GM19043 (cell line): ENCODE measurements around the gene GLP2R.

ENCODE experiments used
- ATAC-seq: cut with Tn5 transposase; IDR thresholded peaks from one replicate; pipeline ENCODE4 v1.9.1; 2021; ENCODE audit warnings: low read depth; ENCODE audit not compliant: unreplicated experiment

GLP2R gene

GRCh38 chr17:9811537-9811936 lies 14.2 kb upstream of the GLP2R start:
- no peak for ATAC-seq

GRCh38 chr17:9813166-9813565 lies 12.6 kb upstream of the GLP2R start:
- no peak for ATAC-seq

GRCh38 chr17:9814337-9814945 lies 11.3 kb upstream of the GLP2R start:
- no peak for ATAC-seq

- no peak for ATAC-seq
Observed at GRCh38 chr17:9816472-9816871, 9.3 kb upstream of the GLP2R start.

- no peak for ATAC-seq
Observed at GRCh38 chr17:9817086-9817485, 8.6 kb upstream of the GLP2R start.

- ATAC-seq: no peak
Observed at GRCh38 chr17:9818760-9819159, 7.0 kb upstream of the GLP2R start.

GRCh38 chr17:9820448-9820847 lies 5.3 kb upstream of the GLP2R start:
- no peak for ATAC-seq

GRCh38 chr17:9821921-9822320 lies 3.8 kb upstream of the GLP2R start, which contains the start of gene GSG1L2:
Gene GSG1L2 (minus strand): TSS chr17:9822079. CDS start chr17:9822071, 8 bp downstream.
- no peak for ATAC-seq

GRCh38 chr17:9824094-9824493 lies 1.6 kb upstream of the GLP2R start:
- ATAC-seq: no peak

GRCh38 chr17:9824797-9825338 lies 856 bp upstream of the GLP2R start:
- no peak for ATAC-seq

GRCh38 chr17:9828296-9829295 lies 2.9 kb downstream of the GLP2R start:
- ATAC-seq: no peak

GRCh38 chr17:9829343-9829742 lies 3.6 kb downstream of the GLP2R start:
- ATAC-seq: no peak

GRCh38 chr17:9830711-9831110 lies 5.0 kb downstream of the GLP2R start:
- no peak for ATAC-seq

- ATAC-seq: no peak
Observed at GRCh38 chr17:9833922-9834321, 8.2 kb downstream of the GLP2R start.

- ATAC-seq: no peak
Observed at GRCh38 chr17:9837551-9838471, 12.1 kb downstream of the GLP2R start.

GRCh38 chr17:9839433-9839832 lies 13.7 kb downstream of the GLP2R start:
- no peak for ATAC-seq

- no peak for ATAC-seq
Observed at GRCh38 chr17:9842057-9842758, 16.5 kb downstream of the GLP2R start.

- ATAC-seq: no peak
Observed at GRCh38 chr17:9843152-9844010, 17.7 kb downstream of the GLP2R start.

- ATAC-seq: no peak
Observed at GRCh38 chr17:9844153-9844552, 18.4 kb downstream of the GLP2R start.
